Caco-2 (cell line): ENCODE results near the gene IL19. TPM values are rescaled to one million over a fixed set of nuclear protein-coding genes. Genes with fewer than 3 reads are reported as not detected.

Experiments used
- BruUV-seq: library from RNA; stranded (reverse); fragments of 400-500 nt; replicated peaks from 2 replicates; lab custom pipeline; 2021; lab: Mats Ljungman, UMichigan
- CTCF ChIA-PET: fragments of 300-600 bp; sonication (Branson Sonifier 250); formaldehyde crosslinking; loops from one replicate; lab custom pipeline; 2022; ENCODE audit warnings: antibody characterized with exemption; lab: Charles Lee
- POLR2A ChIA-PET: fragments of 300-600 bp; sonication (Branson Sonifier 250); formaldehyde crosslinking; loops from one replicate; lab custom pipeline; 2022; ENCODE audit warnings: antibody characterized with exemption; lab: Charles Lee
- DNase-seq, 2 experiments: peaks; one replicate each; pipeline versions ENCODE4 v3.0.0 to v3.0.0-alpha.2; 2020 to 2022
- H3K27me3 ChIP-seq: replicated peaks from 2 replicates; pipeline ENCODE4 v1.6.0; 2011; ENCODE audit warnings: low read length; ENCODE audit not compliant: control insufficient read depth, insufficient read depth
- H3K36me3 ChIP-seq: 2 replicates; pipeline ENCODE4 v1.5.1; 2011; ENCODE audit warnings: low read length; ENCODE audit not compliant: control insufficient read depth, insufficient read depth
- H3K4me1 ChIP-seq: fragments of 250-450 bp; sonication (Bioruptor Pico); 2 replicates; pipeline ENCODE4 v1.5.1; 2020; ENCODE audit warnings: mild to moderate bottlenecking
- H3K4me3 ChIP-seq: 2 replicates; pipeline ENCODE4 v1.5.1; 2011; ENCODE audit warnings: low read depth, mild to moderate bottlenecking, control low read depth, low read length
- H3K9me3 ChIP-seq: fragments of 250-450 bp; sonication (Bioruptor Pico); 2 replicates; pipeline ENCODE4 v1.5.1; 2020; ENCODE audit warnings: mild to moderate bottlenecking, moderate library complexity
- H3K27ac Mint-ChIP-seq: one replicate; pipeline ENCODE4 v1.8.0; 2022; ENCODE audit warnings: mixed read lengths; ENCODE audit not compliant: unreplicated experiment
- H3K27me3 Mint-ChIP-seq: one replicate; pipeline ENCODE4 v1.8.0; 2022; ENCODE audit warnings: mixed read lengths; ENCODE audit not compliant: insufficient read depth, unreplicated experiment
- H3K36me3 Mint-ChIP-seq: one replicate; pipeline ENCODE4 v1.8.0; 2022; ENCODE audit warnings: mild to moderate bottlenecking, mixed read lengths; ENCODE audit not compliant: insufficient read depth, unreplicated experiment
- H3K4me1 Mint-ChIP-seq: one replicate; pipeline ENCODE4 v1.8.0; 2022; ENCODE audit warnings: low read depth, mixed read lengths; ENCODE audit not compliant: unreplicated experiment
- H3K4me3 Mint-ChIP-seq: one replicate; pipeline ENCODE4 v1.8.0; 2022; ENCODE audit warnings: mild to moderate bottlenecking, moderate library complexity, mixed read lengths; ENCODE audit not compliant: unreplicated experiment
- H3K9me3 Mint-ChIP-seq: one replicate; pipeline ENCODE4 v1.8.0; 2022; ENCODE audit warnings: mixed read lengths; ENCODE audit not compliant: unreplicated experiment
- intact Hi-C: fragments of 100-400 bp; cut with micrococcal nuclease; formaldehyde crosslinking; loops from one replicate; pipeline ENCODE4 v1.10.0; 2022; ENCODE audit not compliant: unreplicated experiment
- total RNA-seq: library from RNA; stranded (reverse); gene quantifications from 2 replicates; pipeline ENCODE4 v1.2.3, GENCODE V29; 2022
- TF ChIP-seq, protein P1 (sequence below), 2 experiments: fragments of 200-600 bp in 1 of 2; IDR thresholded peaks; 1 replicate in 1 of 2; 2 replicates in 1 of 2; pipeline versions ENCODE4 v1.5.1 to v1.8.0; 2011 to 2022; ENCODE audit warnings: antibody characterized with exemption in 1 of 2, control low read depth in 1 of 2, inconsistent platforms in 1 of 2, low read depth in 1 of 2, low read length in 1 of 2, mild to moderate bottlenecking in 1 of 2, moderate library complexity in 1 of 2; ENCODE audit not compliant: insufficient read depth in 1 of 2, severe bottlenecking in 1 of 2, unreplicated experiment in 1 of 2

The IL19 gene
- total RNA-seq, 1 experiment from 2014 or later: not detected

DNA sequence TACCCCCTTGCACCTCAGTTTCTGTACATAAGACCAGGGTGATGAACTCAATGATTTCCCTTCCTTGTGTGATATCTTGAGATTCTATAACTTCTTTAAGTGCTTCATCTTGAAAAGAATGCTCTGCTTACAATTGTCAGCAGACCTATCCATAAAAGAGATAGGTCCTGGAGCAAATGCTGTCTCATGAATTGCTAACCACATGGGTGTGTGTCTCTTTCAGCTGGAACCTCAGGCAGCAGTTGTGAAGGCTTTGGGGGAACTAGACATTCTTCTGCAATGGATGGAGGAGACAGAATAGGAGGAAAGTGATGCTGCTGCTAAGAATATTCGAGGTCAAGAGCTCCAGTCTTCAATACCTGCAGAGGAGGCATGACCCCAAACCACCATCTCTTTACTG is 97.7 kb downstream of the IL19 start:
- no TSS peak for BruUV-seq

GRCh38 chr1:206872139-206872538 is 101.6 kb downstream of the IL19 start:
- Mint-ChIP-seq H3K27ac (no peak overlapping the region), H3K27me3 (peaks cover 9% of the 10 kb centered on the region), H3K4me1 (no peaks in the 10 kb centered on the region), H3K4me3 (no peak overlapping the region), H3K9me3 (no peaks in the 10 kb centered on the region), H3K36me3 (no peaks in the 10 kb centered on the region)
- ChIA-PET POLR2A (no interaction called here), CTCF (interaction anchor here (2.3 kb wide), 1 partner anchor 40 kb away, joined by 7 read pairs; no protein-coding TSS in a partner anchor)
- H3K27me3 ChIP-seq: no peaks in the 10 kb centered on the region
- BruUV-seq: no TSS peak
- intact Hi-C loops: no loop called here
- TF ChIP-seq, protein P1, sequence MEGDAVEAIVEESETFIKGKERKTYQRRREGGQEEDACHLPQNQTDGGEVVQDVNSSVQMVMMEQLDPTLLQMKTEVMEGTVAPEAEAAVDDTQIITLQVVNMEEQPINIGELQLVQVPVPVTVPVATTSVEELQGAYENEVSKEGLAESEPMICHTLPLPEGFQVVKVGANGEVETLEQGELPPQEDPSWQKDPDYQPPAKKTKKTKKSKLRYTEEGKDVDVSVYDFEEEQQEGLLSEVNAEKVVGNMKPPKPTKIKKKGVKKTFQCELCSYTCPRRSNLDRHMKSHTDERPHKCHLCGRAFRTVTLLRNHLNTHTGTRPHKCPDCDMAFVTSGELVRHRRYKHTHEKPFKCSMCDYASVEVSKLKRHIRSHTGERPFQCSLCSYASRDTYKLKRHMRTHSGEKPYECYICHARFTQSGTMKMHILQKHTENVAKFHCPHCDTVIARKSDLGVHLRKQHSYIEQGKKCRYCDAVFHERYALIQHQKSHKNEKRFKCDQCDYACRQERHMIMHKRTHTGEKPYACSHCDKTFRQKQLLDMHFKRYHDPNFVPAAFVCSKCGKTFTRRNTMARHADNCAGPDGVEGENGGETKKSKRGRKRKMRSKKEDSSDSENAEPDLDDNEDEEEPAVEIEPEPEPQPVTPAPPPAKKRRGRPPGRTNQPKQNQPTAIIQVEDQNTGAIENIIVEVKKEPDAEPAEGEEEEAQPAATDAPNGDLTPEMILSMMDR (IDR thresholded peaks at IDR 0.05; ENCODE audit: insufficient read depth in 1 of 2, low read depth in 1 of 2, low read length in 1 of 2, severe bottlenecking in 1 of 2, unreplicated experiment in 1 of 2): no peak
- H3K36me3 ChIP-seq: no peaks in the 10 kb centered on the region
- no peak for DNase-seq
- H3K4me3 ChIP-seq: no peak overlapping the region
- H3K4me1 ChIP-seq: no peaks in the 10 kb centered on the region
- H3K9me3 ChIP-seq: no peaks in the 10 kb centered on the region

More for the DNA sequence above, 97.7 kb downstream of the IL19 start:
- no peaks in the 10 kb centered on the region for H3K36me3 ChIP-seq
- no peaks in the 10 kb centered on the region for H3K9me3 Mint-ChIP-seq
- intact Hi-C loops: loop anchor here (5.0 kb wide), 1 partner anchor 44 kb away; no protein-coding TSS in a partner anchor
- peaks cover 7% of the 10 kb centered on the region for H3K27me3 Mint-ChIP-seq
- H3K4me3 Mint-ChIP-seq: no peak overlapping the region
- H3K27ac Mint-ChIP-seq: no peak overlapping the region
- no peak overlapping the region for H3K4me3 ChIP-seq
- H3K4me1 Mint-ChIP-seq: no peaks in the 10 kb centered on the region
- TF ChIP-seq, protein P1 (IDR thresholded peaks at IDR 0.05; ENCODE audit: insufficient read depth in 1 of 2, low read depth in 1 of 2, low read length in 1 of 2, severe bottlenecking in 1 of 2, unreplicated experiment in 1 of 2): no peak
- ChIA-PET POLR2A (no interaction called here), CTCF (no interaction called here)
- DNase-seq: no peak
- no peaks in the 10 kb centered on the region for H3K9me3 ChIP-seq
- H3K27me3 ChIP-seq: no peaks in the 10 kb centered on the region
- no peaks in the 10 kb centered on the region for H3K4me1 ChIP-seq
- no peaks in the 10 kb centered on the region for H3K36me3 Mint-ChIP-seq

- ChIA-PET POLR2A (no interaction called here), CTCF (no interaction called here)
- Histone ChIP-seq H3K36me3 (no peaks in the 10 kb centered on the region), H3K9me3 (peaks cover 9% of the 10 kb centered on the region), H3K4me1 (no peaks in the 10 kb centered on the region), H3K4me3 (no peak overlapping the region), H3K27me3 (no peaks in the 10 kb centered on the region)
- no peak overlapping the region for H3K27ac Mint-ChIP-seq
- TF ChIP-seq, protein P1 (IDR thresholded peaks at IDR 0.05; ENCODE audit: insufficient read depth in 1 of 2, low read depth in 1 of 2, low read length in 1 of 2, severe bottlenecking in 1 of 2, unreplicated experiment in 1 of 2): no peak
- H3K4me1 Mint-ChIP-seq: no peaks in the 10 kb centered on the region
- peaks cover 9% of the 10 kb centered on the region for H3K27me3 Mint-ChIP-seq
- H3K36me3 Mint-ChIP-seq: no peaks in the 10 kb centered on the region
- no TSS peak for BruUV-seq
- no peak for DNase-seq
- intact Hi-C loops: no loop called here
- H3K9me3 Mint-ChIP-seq: peaks cover 6% of the 10 kb centered on the region
- H3K4me3 Mint-ChIP-seq: no peak overlapping the region
Observed at GRCh38 chr1:206873603-206874188, 103.1 kb downstream of the IL19 start.
